OCI-LY1 (cell line): ENCODE results near the gene OR10H5.
"Not testable (repeated sequence)": the region's sequence is repeated elsewhere in the genome, so short reads cannot be mapped to it uniquely, and the experiment has no call there.

Experiments
- EZH2 ChIP-seq: fragments of 200-600 bp; sonication (generic), shearing (Covaris generic); IDR thresholded peaks from 2 replicates; pipeline ENCODE4 v1.8.0; 2017; ENCODE audit warnings: borderline replicate concordance, mixed run types, mild to moderate bottlenecking, antibody characterized with exemption, low read length, moderate library complexity, mixed read lengths
- TF ChIP-seq, protein P1 (sequence below): fragments of 200-600 bp; sonication (generic), shearing (Covaris generic); IDR thresholded peaks from 2 replicates; pipeline ENCODE4 v1.5.1; 2017; ENCODE audit warnings: mild to moderate bottlenecking, antibody characterized with exemption, low read length, moderate library complexity, mixed read lengths

DNA sequence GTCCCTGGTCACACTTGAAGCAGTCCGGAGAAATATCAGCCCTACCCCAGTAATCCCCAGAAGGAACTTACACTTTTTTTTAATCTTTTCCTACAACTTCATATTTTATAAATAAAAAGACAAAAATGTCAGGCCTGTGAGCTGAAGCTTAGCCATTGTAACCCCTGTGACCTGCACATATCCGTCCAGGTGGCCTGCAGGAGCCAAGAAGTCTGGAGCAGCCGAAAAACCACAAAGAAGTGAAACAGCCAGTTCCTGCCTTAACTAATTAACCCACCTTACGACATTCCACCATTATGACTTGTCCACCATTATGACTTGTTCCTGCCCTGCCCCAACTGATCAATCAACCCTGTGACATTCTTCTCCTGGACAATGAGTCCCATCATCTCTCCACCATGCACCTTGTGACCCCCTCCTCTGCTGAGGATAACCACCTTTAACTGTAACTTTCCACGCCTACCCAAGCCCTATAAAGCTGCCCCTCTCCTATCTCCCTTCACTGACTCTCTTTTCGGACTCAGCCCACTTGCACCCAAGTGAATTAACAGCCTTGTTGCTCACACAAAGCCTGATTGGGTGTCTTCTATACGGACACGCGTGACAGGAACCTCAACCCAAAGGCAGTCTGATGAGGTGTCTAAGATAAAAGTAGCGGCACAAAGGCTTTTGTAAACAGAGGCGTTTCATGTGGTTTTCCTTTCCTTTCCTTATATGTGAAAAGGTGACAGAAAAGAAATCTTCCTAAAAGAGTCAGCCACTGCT lies 48.3 kb downstream of the OR10H5 start:
- not testable (repeated sequence) for TF ChIP-seq EZH2
- TF ChIP-seq, protein P1, sequence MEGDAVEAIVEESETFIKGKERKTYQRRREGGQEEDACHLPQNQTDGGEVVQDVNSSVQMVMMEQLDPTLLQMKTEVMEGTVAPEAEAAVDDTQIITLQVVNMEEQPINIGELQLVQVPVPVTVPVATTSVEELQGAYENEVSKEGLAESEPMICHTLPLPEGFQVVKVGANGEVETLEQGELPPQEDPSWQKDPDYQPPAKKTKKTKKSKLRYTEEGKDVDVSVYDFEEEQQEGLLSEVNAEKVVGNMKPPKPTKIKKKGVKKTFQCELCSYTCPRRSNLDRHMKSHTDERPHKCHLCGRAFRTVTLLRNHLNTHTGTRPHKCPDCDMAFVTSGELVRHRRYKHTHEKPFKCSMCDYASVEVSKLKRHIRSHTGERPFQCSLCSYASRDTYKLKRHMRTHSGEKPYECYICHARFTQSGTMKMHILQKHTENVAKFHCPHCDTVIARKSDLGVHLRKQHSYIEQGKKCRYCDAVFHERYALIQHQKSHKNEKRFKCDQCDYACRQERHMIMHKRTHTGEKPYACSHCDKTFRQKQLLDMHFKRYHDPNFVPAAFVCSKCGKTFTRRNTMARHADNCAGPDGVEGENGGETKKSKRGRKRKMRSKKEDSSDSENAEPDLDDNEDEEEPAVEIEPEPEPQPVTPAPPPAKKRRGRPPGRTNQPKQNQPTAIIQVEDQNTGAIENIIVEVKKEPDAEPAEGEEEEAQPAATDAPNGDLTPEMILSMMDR = not testable (repeated sequence)
